GM23338 (cell line): ENCODE measurements around the gene PIEZO2. TPM values are rescaled to one million over a fixed set of nuclear protein-coding genes. Genes with fewer than 3 reads are reported as not detected.

Experiments used
- ATAC-seq: fragments of 200-7000 bp; cut with Tn5 transposase; 3 replicates; pipeline ENCODE4 v1.9.1; 2020
- DNase-seq: peaks from one replicate; pipeline ENCODE4 v3.0.0-alpha.2; 2015; ENCODE audit warnings: low spot score
- H2AFZ ChIP-seq: fragments of 200-600 bp; sonication (generic); 2 replicates; pipeline ENCODE4 v1.8.0; 2016; ENCODE audit warnings: antibody characterized with exemption, mild to moderate bottlenecking, moderate library complexity
- H3F3A ChIP-seq: fragments of 200-600 bp; sonication (generic); replicated peaks from 2 replicates; pipeline ENCODE4 v1.8.0; 2017; ENCODE audit warnings: antibody characterized with exemption, mixed run types, low read depth
- H3K27ac ChIP-seq: fragments of 200-600 bp; sonication (generic); 2 replicates; pipeline ENCODE4 v1.6.1; 2016; ENCODE audit warnings: low read depth
- H3K27me3 ChIP-seq: fragments of 200-600 bp; sonication (generic); 2 replicates; pipeline ENCODE4 v1.8.0; 2016; ENCODE audit warnings: mild to moderate bottlenecking, mixed run types, moderate library complexity; ENCODE audit not compliant: insufficient read depth
- H3K36me3 ChIP-seq: fragments of 200-600 bp; sonication (generic); 2 replicates; pipeline ENCODE4 v1.8.0; 2016; ENCODE audit warnings: mild to moderate bottlenecking; ENCODE audit not compliant: insufficient read depth
- H3K4me1 ChIP-seq: fragments of 200-600 bp; sonication (generic); 2 replicates; pipeline ENCODE4 v1.8.0; 2016; ENCODE audit warnings: mild to moderate bottlenecking, moderate library complexity; ENCODE audit not compliant: insufficient read depth
- H3K4me2 ChIP-seq: fragments of 200-600 bp; sonication (generic); 2 replicates; pipeline ENCODE4 v1.7.1; 2017; ENCODE audit warnings: mixed run types
- H3K4me3 ChIP-seq: fragments of 200-600 bp; sonication (generic); 2 replicates; pipeline ENCODE4 v1.6.1; 2016; ENCODE audit warnings: mixed run types
- H3K79me2 ChIP-seq: fragments of 200-600 bp; sonication (generic); replicated peaks from 2 replicates; pipeline ENCODE4 v1.8.0; 2017; ENCODE audit warnings: mild to moderate bottlenecking; ENCODE audit not compliant: insufficient read depth
- H3K9me2 ChIP-seq: fragments of 200-600 bp; sonication (generic); 2 replicates; pipeline ENCODE4 v1.8.0; 2017; ENCODE audit not compliant: insufficient read depth
- H4K20me1 ChIP-seq: fragments of 200-600 bp; sonication (generic); replicated peaks from 2 replicates; pipeline ENCODE4 v1.8.0; 2017; ENCODE audit warnings: mild to moderate bottlenecking; ENCODE audit not compliant: insufficient read depth
- H3K27ac Mint-ChIP-seq: 2 replicates; pipeline ENCODE4 v1.8.0; 2020; ENCODE audit warnings: inconsistent platforms, mild to moderate bottlenecking, moderate library complexity, mixed read lengths
- H3K27me3 Mint-ChIP-seq: 3 replicates; pipeline ENCODE4 v1.8.0; 2022; ENCODE audit warnings: low read depth, mild to moderate bottlenecking, moderate library complexity, mixed read lengths, inconsistent platforms; ENCODE audit not compliant: insufficient read depth, poor library complexity
- H3K36me3 Mint-ChIP-seq: 3 replicates; pipeline ENCODE4 v1.8.0; 2021; ENCODE audit warnings: low read depth, mild to moderate bottlenecking, inconsistent platforms, moderate library complexity, mixed read lengths
- H3K4me1 Mint-ChIP-seq: 3 replicates; pipeline ENCODE4 v1.8.0; 2020; ENCODE audit warnings: mild to moderate bottlenecking, inconsistent platforms, mixed read lengths
- H3K4me3 Mint-ChIP-seq: 3 replicates; pipeline ENCODE4 v1.8.0; 2021; ENCODE audit warnings: moderate library complexity, mild to moderate bottlenecking, inconsistent platforms, mixed read lengths
- H3K9me3 Mint-ChIP-seq: 3 replicates; pipeline ENCODE4 v1.8.0; 2020; ENCODE audit warnings: moderate library complexity, mild to moderate bottlenecking, inconsistent platforms, mixed read lengths
- CREB1 ChIP-seq: fragments of 250-450 bp; sonication (Bioruptor Pico); IDR thresholded peaks from 2 replicates; pipeline ENCODE4 v1.5.0; 2020; ENCODE audit warnings: low read depth, mild to moderate bottlenecking, moderate library complexity
- EZH2 ChIP-seq: fragments of 200-600 bp; sonication (generic); IDR thresholded peaks from one replicate; pipeline ENCODE4 v1.8.0; 2017; ENCODE audit warnings: antibody characterized with exemption, mild to moderate bottlenecking, low read depth; ENCODE audit not compliant: unreplicated experiment
- POLR2AphosphoS5 ChIP-seq: IDR thresholded peaks from 2 replicates; pipeline ENCODE4 v1.6.1; 2016; ENCODE audit warnings: antibody characterized with exemption, low read depth
- ZNF114 ChIP-seq: fragments of 250-450 bp; sonication (Bioruptor Pico); IDR thresholded peaks from 2 replicates; pipeline ENCODE4 v1.5.0; 2020; ENCODE audit warnings: mild to moderate bottlenecking, moderate library complexity
- ZNF331 ChIP-seq: fragments of 250-450 bp; sonication (Bioruptor Pico); IDR thresholded peaks from 2 replicates; pipeline ENCODE4 v1.5.0; 2020; ENCODE audit warnings: low read depth, mild to moderate bottlenecking, moderate library complexity
- polyA plus RNA-seq: library from polyadenylated mRNA; unstranded; fragments of >200 nt; fragmentation: Nextera tagmentation; extraction: Ambion mirVana; gene quantifications from 2 replicates; pipeline ENCODE4 v1.2.1, GENCODE V29; 2016
- total RNA-seq: library from RNA; depleted of rRNA; stranded (reverse); fragments of >200 nt; shearing (Covaris generic); gene quantifications from 2 replicates; pipeline ENCODE4 v1.2.3, GENCODE V29; 2014
- TF ChIP-seq, protein P1 (sequence below): IDR thresholded peaks from 2 replicates; pipeline ENCODE4 v1.6.1; 2016; ENCODE audit warnings: antibody characterized with exemption
- TF ChIP-seq, protein P2 (sequence below), 2 experiments: fragments of 200-600 bp in 1 of 2; sonication (generic) in 1 of 2; conservative IDR thresholded peaks; 2 replicates each; pipeline versions ENCODE4 v1.5.1 to v1.6.1; 2016 to 2017; ENCODE audit warnings: antibody characterized with exemption in 2 of 2, low read depth in 2 of 2, mild to moderate bottlenecking in 2 of 2, moderate library complexity in 1 of 2
- TF ChIP-seq, protein P3 (sequence below): IDR thresholded peaks from one replicate; pipeline ENCODE4 v1.6.1; 2018; ENCODE audit warnings: antibody characterized with exemption; ENCODE audit not compliant: unreplicated experiment
- TF ChIP-seq, protein P4 (sequence below): fragments of 250-450 bp; sonication (Bioruptor Pico); IDR thresholded peaks from 2 replicates; pipeline ENCODE4 v1.5.0; 2020; ENCODE audit warnings: mild to moderate bottlenecking, moderate library complexity

The PIEZO2 gene
- total and polyA plus RNA-seq, 2 experiments from 2014 or later: 4.8 to 8.2 TPM

DNA sequence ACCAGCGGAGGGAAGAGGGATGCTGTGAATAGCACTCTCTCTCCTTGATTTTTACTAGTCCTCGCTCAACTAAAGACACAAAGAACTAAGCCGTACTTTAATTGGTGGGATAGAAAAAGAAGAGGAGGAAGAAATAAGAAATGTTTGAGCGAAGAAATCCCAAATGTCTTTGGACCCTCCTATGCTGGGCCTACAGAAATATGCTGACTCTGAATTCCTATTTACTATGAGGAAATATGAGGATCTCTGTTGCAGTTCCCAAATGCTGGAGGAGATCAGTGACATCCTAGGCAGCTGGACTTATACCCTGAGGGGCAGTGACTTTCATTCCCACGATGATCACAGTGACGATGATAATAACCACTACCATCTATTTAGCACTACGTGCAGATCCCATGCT, 16.6 kb upstream of the PIEZO2 start (continued):
- TF ChIP-seq, protein P1, sequence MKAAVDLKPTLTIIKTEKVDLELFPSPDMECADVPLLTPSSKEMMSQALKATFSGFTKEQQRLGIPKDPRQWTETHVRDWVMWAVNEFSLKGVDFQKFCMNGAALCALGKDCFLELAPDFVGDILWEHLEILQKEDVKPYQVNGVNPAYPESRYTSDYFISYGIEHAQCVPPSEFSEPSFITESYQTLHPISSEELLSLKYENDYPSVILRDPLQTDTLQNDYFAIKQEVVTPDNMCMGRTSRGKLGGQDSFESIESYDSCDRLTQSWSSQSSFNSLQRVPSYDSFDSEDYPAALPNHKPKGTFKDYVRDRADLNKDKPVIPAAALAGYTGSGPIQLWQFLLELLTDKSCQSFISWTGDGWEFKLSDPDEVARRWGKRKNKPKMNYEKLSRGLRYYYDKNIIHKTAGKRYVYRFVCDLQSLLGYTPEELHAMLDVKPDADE: no peak

DNA sequence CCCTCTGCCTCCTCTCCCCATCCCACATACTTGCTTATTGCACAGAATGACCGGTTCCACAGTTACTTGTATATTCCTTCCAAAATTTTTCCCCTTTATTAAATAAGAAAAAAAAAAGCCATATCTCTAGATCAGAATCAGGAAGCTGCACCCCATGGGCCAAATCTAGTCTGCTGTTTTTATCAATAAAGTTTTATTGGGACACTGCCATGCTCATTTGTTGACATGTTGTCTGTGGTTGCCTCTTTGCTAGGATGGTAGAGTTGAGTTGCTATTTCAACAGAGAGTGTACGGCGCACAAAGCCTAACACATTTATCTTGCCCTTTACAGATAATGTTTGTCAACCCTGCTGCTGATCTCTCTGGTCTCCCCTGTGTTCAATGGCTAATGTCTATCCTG, 15.8 kb upstream of the PIEZO2 start:
- peaks cover 11% of the 10 kb centered on the region for H3K27me3 Mint-ChIP-seq
- TF ChIP-seq, protein P2, sequence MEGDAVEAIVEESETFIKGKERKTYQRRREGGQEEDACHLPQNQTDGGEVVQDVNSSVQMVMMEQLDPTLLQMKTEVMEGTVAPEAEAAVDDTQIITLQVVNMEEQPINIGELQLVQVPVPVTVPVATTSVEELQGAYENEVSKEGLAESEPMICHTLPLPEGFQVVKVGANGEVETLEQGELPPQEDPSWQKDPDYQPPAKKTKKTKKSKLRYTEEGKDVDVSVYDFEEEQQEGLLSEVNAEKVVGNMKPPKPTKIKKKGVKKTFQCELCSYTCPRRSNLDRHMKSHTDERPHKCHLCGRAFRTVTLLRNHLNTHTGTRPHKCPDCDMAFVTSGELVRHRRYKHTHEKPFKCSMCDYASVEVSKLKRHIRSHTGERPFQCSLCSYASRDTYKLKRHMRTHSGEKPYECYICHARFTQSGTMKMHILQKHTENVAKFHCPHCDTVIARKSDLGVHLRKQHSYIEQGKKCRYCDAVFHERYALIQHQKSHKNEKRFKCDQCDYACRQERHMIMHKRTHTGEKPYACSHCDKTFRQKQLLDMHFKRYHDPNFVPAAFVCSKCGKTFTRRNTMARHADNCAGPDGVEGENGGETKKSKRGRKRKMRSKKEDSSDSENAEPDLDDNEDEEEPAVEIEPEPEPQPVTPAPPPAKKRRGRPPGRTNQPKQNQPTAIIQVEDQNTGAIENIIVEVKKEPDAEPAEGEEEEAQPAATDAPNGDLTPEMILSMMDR (conservative IDR thresholded peaks at IDR 0.05; ENCODE audit: low read depth in 2 of 2): no peak
- no peak for TF ChIP-seq ZNF114 (CRISPR knock-in tag)
- TF ChIP-seq, protein P3, sequence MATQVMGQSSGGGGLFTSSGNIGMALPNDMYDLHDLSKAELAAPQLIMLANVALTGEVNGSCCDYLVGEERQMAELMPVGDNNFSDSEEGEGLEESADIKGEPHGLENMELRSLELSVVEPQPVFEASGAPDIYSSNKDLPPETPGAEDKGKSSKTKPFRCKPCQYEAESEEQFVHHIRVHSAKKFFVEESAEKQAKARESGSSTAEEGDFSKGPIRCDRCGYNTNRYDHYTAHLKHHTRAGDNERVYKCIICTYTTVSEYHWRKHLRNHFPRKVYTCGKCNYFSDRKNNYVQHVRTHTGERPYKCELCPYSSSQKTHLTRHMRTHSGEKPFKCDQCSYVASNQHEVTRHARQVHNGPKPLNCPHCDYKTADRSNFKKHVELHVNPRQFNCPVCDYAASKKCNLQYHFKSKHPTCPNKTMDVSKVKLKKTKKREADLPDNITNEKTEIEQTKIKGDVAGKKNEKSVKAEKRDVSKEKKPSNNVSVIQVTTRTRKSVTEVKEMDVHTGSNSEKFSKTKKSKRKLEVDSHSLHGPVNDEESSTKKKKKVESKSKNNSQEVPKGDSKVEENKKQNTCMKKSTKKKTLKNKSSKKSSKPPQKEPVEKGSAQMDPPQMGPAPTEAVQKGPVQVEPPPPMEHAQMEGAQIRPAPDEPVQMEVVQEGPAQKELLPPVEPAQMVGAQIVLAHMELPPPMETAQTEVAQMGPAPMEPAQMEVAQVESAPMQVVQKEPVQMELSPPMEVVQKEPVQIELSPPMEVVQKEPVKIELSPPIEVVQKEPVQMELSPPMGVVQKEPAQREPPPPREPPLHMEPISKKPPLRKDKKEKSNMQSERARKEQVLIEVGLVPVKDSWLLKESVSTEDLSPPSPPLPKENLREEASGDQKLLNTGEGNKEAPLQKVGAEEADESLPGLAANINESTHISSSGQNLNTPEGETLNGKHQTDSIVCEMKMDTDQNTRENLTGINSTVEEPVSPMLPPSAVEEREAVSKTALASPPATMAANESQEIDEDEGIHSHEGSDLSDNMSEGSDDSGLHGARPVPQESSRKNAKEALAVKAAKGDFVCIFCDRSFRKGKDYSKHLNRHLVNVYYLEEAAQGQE: no peak
- no peak for TF ChIP-seq CREB1 (CRISPR knock-in tag)
- TF ChIP-seq, protein P4, sequence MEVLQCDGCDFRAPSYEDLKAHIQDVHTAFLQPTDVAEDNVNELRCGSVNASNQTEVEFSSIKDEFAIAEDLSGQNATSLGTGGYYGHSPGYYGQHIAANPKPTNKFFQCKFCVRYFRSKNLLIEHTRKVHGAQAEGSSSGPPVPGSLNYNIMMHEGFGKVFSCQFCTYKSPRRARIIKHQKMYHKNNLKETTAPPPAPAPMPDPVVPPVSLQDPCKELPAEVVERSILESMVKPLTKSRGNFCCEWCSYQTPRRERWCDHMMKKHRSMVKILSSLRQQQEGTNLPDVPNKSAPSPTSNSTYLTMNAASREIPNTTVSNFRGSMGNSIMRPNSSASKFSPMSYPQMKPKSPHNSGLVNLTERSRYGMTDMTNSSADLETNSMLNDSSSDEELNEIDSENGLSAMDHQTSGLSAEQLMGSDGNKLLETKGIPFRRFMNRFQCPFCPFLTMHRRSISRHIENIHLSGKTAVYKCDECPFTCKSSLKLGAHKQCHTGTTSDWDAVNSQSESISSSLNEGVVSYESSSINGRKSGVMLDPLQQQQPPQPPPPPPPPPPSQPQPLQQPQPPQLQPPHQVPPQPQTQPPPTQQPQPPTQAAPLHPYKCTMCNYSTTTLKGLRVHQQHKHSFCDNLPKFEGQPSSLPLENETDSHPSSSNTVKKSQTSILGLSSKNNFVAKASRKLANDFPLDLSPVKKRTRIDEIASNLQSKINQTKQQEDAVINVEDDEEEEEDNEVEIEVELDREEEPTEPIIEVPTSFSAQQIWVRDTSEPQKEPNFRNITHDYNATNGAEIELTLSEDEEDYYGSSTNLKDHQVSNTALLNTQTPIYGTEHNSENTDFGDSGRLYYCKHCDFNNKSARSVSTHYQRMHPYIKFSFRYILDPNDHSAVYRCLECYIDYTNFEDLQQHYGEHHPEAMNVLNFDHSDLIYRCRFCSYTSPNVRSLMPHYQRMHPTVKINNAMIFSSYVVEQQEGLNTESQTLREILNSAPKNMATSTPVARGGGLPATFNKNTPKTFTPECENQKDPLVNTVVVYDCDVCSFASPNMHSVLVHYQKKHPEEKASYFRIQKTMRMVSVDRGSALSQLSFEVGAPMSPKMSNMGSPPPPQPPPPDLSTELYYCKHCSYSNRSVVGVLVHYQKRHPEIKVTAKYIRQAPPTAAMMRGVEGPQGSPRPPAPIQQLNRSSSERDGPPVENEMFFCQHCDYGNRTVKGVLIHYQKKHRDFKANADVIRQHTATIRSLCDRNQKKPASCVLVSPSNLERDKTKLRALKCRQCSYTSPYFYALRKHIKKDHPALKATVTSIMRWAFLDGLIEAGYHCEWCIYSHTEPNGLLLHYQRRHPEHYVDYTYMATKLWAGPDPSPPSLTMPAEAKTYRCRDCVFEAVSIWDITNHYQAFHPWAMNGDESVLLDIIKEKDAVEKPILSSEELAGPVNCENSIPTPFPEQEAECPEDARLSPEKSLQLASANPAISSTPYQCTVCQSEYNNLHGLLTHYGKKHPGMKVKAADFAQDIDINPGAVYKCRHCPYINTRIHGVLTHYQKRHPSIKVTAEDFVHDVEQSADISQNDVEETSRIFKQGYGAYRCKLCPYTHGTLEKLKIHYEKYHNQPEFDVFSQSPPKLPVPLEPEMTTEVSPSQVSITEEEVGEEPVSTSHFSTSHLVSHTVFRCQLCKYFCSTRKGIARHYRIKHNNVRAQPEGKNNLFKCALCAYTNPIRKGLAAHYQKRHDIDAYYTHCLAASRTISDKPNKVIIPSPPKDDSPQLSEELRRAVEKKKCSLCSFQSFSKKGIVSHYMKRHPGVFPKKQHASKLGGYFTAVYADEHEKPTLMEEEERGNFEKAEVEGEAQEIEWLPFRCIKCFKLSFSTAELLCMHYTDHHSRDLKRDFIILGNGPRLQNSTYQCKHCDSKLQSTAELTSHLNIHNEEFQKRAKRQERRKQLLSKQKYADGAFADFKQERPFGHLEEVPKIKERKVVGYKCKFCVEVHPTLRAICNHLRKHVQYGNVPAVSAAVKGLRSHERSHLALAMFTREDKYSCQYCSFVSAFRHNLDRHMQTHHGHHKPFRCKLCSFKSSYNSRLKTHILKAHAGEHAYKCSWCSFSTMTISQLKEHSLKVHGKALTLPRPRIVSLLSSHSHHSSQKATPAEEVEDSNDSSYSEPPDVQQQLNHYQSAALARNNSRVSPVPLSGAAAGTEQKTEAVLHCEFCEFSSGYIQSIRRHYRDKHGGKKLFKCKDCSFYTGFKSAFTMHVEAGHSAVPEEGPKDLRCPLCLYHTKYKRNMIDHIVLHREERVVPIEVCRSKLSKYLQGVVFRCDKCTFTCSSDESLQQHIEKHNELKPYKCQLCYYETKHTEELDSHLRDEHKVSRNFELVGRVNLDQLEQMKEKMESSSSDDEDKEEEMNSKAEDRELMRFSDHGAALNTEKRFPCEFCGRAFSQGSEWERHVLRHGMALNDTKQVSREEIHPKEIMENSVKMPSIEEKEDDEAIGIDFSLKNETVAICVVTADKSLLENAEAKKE (CRISPR knock-in tag): no peak
- no peak for TF ChIP-seq POLR2AphosphoS5
- TF ChIP-seq ZNF331 (CRISPR knock-in tag): no peak
- no peak for TF ChIP-seq EZH2
- TF ChIP-seq, protein P1: no peak
- Histone ChIP-seq H3K4me3 (no peak overlapping the region), H3K27ac (no peak overlapping the region), H4K20me1 (no peaks in the 10 kb centered on the region; the same call in 1 of the 2 replicates), H2AFZ (no peak overlapping the region), H3K79me2 (no peaks in the 10 kb centered on the region), H3K4me2 (no peak overlapping the region), H3K4me1 (peaks cover 14% of the 10 kb centered on the region), H3K27me3 (peaks cover 48% of the 10 kb centered on the region), H3F3A (no peaks in the 10 kb centered on the region), H3K9me2 (no peaks in the 10 kb centered on the region), H3K36me3 (no peaks in the 10 kb centered on the region)
- no peak overlapping the region for H3K27ac Mint-ChIP-seq
- ATAC-seq (no peak), DNase-seq (no peak)
- H3K36me3 Mint-ChIP-seq: no peaks in the 10 kb centered on the region
- H3K9me3 Mint-ChIP-seq: no peaks in the 10 kb centered on the region
- no peak overlapping the region for H3K4me3 Mint-ChIP-seq
- H3K4me1 Mint-ChIP-seq: peaks cover 12% of the 10 kb centered on the region
